Activated naive CD8-positive, alpha-beta T cell treated with anti-CD3 and anti-CD28 coated beads, Interleukin-2, amount 50 U/mL, for 16 hours (primary cell): Measurements from ENCODE around the gene GNL1.

Source experiments
- DNase-seq: peaks from one replicate; pipeline ENCODE4 v3.0.0-alpha.2; 2020; ENCODE audit warnings: low read depth, low spot score

GNL1 gene, protein sequence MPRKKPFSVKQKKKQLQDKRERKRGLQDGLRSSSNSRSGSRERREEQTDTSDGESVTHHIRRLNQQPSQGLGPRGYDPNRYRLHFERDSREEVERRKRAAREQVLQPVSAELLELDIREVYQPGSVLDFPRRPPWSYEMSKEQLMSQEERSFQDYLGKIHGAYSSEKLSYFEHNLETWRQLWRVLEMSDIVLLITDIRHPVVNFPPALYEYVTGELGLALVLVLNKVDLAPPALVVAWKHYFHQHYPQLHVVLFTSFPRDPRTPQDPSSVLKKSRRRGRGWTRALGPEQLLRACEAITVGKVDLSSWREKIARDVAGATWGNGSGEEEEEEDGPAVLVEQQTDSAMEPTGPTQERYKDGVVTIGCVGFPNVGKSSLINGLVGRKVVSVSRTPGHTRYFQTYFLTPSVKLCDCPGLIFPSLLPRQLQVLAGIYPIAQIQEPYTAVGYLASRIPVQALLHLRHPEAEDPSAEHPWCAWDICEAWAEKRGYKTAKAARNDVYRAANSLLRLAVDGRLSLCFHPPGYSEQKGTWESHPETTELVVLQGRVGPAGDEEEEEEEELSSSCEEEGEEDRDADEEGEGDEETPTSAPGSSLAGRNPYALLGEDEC

DNA sequence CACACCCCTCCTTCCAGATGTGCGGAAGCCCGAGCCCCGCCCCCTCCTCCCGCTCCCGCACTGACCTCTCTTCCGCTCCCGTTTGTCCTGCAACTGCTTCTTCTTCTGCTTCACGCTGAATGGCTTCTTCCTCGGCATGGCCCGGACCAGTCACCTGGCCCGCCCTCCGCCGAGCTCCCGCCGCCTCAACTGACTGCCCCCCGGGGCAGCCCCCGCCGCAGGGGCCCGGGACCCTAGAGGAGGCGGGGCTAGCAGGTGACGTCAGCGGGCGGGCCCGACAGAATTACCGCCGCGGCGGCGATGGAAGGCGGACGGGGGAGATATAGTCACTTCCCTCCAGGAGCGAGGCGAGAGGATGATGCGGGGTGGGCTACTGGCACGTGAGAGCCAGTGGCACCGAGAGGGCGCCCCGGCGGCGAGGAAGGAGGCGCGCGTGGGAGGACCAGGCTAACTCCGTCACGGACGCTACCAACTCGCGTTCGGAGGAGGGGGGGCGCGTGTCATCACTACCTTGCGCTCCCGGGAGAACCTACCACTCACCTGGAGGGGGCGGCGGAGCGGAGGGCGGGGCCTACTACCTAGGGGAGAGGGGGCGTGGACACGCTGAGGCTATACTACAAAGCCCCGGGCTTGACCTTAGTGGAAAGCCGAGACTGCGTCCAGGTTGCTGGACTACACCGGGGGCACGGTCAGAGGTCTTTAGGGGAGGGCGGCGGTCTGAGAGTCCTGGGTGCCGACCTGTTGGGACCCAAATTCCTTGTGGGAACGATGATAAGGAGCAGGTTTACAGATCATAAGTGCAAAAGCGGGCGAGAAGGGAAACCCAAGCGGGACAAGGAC, at the start of gene GNL1:
TSS of gene GNL1 (minus strand) at position 424 of the 840 bp plus-strand sequence. CDS start at position 138, 286 bp downstream.
- DNase-seq = peak; percentile 98

DNA sequence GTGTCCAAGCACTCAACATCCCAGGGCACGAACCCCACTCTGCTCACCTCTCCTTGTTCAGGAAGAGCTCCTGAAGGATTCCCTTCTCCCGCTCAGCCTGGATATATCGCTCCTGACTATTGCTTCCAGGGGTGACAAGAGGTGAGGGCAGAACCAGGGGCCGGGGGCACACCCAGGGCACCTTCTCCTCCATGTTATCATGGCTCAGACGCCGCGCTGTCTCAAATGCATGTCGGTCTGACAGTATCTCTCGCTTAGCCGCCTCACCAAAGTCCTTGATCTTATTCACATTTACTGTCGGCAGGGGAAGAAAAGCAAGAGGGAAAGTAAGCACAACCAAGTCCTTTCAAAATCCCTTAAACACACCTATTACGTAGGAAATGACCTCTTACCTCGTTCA, 47.7 kb upstream of the GNL1 start:
- DNase-seq = no peak

DNA sequence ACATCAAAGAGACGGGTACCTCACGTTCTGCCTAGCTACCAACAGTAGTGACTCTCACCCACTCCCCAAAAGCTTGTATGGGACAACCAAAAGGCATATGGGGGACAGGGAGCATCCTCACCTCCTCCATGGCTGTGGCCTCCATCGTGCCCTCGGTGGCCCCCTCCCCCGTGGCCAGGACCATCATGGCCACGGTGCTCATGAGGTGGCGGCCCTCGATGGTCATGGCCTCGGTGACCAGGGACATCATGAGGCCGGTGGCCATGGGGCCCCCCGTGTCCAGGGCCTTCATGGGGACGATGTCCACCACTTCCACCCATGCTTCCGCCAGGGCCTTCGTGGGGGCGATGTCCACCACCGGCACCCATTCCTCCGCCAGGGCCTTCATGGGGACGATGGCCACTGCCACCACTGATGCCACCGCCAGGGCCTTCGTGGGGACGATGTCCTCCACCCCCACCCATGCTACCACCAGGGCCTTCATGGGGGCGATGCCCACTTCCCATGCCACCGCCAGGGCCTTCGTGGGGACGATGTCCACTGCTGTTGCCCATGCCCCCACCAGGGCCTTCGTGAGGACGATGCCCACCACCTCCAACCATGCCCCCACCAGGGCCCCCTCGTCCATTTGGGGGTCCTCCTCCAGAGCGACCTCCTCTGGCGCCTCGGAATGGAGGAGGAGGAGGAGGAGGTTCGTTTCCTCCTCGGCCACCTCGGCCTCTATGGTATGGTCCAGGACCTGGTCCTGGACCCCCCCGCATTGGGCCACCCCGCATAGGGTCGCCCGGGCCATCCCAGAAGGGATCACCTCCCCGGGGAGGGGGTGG, 45.7 kb upstream of the GNL1 start:
- no peak for DNase-seq

DNA sequence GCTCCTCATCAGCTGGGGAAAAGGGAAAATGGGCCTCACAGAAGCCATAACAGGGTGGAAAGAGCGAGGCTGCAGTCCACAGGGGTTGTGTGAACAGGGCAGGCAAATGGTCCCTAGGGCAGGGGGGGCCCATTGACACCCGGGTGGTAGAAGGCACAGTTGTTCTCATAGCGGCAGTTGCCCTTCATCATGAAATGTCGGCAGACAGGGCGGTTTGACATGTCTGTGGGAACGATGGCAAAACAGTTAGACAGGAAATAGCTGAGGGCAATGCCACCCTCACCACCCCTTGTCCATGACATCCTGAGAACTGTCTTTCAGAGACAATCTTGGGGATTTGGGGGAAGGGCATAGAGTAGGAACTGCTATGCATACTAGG, 45.1 kb upstream of the GNL1 start:
- DNase-seq = no peak

DNA sequence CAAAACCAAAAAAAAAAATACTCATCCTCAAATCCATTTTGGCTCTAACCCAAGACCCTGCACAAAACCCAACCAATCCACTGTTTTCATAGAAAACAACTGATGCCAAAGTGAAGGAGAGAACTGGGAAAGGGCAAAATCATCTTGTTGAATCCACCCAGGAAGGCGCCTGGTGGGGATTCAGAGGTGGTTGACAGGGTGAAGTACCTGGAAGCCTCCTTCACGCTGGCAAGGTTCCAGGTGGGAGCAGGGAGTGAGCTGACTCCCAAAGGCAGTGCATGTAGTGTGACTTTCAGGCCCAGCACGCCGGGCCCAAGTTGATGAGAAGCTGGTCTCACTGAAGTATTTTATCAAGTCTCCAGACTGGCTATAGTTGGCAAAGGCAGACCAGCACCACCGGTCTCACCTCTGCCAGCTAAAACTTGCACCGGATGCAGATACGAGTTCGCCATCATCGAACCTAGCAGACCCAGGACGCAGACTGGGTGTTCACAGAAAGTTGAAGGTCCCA, 44.2 kb upstream of the GNL1 start:
- DNase-seq = no peak

DNA sequence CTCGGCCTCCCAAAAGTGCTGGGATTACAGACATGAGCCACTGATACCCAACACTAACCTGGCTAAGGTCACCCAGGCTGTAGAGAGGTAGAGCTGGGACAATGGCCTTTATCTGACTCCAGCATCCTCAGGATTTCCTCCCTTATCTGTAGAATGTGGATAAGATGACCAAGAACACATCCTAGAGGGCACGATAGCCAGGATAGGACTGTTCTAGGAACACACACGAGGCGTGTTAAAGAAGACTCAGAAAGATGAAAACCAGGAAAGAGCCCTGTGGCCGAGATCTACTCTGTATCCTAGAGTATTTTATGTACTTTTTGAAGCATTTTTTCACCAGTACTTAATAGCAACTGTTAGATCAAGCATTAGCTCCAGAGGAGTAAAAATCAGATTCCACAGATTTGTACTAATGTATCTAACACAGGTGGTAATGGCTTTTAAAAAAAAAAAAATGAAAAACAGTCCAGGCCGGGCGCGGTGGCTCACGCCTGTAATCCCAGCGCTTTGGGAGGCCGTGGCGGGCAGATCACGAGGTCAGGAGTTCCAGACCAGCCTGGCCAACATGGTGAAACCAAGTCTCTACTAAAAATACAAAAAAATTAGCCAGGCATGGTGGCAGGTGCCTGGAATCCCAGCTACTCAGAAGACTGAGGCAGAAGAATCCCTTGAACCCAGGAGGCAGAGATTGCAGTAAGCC, 43.5 kb upstream of the GNL1 start:
- no peak for DNase-seq

DNA sequence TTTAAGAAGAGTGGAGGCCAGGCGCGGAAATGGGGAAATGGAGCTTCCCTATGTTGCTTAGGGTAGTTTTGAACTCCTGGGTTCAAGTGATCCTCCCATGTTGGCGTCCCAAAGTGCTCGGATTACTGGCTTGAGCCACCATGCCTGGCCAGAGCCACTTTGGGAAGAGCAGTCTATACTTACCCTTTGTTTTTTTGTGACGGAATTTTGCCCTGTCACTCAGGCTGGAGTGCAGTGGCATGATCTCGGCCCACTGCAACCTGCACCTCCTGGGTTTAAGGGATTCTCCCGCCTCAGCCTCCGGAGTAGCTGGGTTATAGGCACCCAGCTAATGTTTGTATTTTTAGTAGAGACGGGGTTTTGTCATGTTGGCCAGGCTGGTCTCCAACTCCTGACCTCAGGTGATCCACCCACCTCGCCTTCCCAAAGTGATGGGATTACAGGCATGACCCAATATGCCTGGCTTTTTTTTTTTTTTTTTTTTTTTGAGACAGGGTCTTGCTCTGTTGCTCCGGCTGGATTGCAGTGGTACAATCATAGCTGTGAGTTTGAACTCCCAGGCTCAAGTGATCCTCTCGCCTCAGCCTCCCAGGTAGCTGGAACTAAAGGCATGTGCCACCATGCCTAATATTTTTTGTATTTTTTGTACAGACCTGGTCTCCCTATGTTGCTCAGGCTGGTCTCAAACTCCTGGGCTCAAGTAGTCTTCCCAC, 42.8 kb upstream of the GNL1 start:
- no peak for DNase-seq

DNA sequence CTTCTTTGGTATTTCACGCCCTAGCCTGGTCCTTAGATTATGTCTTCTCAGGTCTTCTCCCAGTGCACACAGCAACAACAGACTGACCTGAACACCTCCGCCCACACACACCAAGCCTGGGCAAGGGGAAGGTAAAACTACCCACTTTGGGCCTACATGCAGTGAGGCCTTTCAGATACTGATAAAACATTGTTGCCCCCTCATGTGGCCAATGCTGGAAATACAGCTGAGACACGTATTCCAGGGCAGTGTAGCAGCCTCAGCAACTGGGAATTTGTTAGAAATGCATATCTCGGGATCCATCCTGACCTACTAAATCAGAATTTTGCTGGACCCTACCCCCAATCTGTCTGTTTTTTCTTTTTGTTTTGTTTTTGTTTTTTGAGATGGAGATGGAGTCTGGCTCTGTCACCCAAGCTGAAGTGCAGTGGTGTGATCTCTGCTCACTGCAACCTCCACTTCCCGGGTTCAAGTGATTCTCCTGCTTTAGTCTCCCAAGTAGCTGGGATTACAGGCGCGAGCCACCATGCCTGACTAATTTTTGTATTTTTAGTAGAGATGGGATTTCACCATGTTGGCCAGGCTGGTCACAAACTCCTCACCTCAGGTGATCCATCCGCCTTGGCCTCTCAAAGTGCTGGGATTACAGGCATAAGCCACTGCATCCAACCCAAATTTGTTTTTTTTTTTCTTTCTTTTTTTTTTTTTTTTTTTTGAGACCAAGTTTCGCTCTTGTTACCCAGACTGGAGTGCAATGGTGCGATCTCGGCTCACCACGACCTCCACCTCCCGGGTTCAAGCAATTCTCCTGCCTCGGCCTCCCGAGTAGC, 41.2 kb upstream of the GNL1 start:
- DNase-seq = peak; percentile 62

DNA sequence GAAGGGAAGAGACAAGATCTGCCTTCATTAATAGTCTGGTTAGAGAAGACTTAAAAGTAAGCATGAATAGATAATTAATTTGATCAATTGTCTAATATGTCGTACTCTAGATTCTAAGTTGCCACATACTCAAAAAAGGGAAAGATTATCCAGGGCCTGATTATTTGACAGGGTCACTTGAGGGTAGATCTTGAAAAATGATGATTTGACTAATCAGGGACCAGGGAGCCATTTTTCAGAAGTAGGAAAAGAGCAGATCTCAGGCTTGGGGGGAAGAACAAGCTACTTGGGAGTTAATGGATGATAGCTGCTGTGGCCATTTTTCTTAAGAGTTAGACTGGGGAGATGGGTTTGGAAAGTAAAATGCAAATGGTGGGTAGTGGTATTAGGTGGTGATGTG, 36.0 kb upstream of the GNL1 start:
- DNase-seq = no peak

DNA sequence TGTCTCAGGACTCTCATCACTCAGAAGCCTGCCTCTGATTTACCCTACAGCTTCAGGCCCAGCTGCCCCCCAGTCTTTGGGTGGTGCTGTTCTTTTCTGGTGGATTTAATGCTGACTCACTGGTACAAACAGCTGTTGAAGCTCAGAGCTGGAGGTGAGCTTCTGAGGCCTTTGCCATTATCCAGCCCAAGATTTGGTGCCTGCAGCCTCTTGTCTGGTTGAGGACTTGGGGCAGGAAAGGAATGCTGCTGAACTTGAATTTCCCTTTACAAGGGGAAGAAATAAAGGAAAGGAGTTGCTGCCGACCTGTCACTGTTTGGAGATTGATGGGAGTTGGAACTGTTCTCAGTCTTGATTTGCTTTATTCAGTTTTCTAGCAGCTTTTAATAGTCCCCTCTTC, 34.7 kb upstream of the GNL1 start:
- no peak for DNase-seq

DNA sequence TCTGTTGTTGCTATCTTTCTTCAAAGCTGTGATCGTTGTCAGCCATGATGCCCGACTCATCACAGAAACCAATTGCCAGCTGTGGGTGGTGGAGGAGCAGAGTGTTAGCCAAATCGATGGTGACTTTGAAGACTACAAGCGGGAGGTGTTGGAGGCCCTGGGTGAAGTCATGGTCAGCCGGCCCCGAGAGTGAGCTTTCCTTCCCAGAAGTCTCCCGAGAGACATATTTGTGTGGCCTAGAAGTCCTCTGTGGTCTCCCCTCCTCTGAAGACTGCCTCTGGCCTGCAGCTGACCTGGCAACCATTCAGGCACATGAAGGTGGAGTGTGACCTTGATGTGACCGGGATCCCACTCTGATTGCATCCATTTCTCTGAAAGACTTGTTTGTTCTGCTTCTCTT, 34.2 kb upstream of the GNL1 start:
- no peak for DNase-seq

DNA sequence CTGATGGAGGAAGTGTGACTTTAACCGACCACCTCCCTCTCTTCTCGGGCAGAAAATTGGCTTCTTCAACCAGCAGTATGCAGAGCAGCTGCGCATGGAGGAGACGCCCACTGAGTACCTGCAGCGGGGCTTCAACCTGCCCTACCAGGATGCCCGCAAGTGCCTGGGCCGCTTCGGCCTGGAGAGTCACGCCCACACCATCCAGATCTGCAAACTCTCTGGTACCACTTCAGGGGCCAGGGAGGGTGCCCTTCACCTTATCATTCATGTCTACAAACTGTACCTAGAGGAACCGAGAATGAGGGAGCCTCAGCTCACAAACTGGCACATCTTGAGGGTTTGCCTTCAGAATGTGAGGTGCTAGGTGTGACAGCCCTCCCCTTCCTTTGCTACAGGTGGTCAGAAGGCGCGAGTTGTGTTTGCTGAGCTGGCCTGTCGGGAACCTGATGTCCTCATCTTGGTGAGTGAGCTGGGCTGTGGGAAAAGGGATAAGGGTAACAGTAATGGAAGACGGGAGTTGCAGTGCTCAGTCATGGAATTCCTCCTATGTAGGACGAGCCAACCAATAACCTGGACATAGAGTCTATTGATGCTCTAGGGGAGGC, 33.6 kb upstream of the GNL1 start:
- no peak for DNase-seq

DNA sequence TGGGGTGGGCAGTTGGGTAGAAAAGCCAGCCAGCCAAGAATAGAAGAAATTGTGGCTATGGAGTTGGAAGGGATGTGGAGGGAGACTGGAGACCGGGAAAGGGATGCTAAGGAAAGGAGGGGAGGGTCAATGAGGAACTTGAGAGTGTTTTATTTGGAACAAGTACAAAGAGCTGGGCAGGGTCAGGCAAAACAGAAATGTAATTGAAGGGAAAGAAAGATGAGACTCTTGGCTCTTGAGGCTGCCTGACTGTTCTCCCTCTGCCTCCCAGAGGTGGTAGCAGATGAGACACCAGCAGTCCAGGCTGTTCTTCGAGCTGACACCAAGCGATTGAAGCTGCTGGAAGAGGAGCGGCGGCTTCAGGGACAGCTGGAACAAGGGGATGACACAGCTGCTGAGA, 27.6 kb upstream of the GNL1 start:
- no peak for DNase-seq

DNA sequence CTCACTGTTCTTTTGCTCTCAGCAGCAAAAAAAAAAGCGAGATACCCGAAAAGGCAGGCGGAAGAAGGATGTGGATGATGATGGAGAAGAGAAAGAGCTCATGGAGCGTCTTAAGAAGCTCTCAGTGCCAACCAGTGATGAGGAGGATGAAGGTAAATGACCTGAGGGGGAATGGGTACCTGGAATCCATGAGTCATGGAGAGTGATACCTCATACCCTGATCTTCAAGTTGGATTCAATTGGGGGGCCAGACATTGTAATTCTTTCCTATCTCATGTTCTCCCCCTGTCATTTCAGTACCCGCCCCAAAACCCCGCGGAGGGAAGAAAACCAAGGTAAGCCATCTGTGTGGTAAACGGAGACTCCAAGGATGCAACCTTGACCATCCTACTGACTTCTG, 21.8 kb upstream of the GNL1 start:
- DNase-seq = no peak

DNA sequence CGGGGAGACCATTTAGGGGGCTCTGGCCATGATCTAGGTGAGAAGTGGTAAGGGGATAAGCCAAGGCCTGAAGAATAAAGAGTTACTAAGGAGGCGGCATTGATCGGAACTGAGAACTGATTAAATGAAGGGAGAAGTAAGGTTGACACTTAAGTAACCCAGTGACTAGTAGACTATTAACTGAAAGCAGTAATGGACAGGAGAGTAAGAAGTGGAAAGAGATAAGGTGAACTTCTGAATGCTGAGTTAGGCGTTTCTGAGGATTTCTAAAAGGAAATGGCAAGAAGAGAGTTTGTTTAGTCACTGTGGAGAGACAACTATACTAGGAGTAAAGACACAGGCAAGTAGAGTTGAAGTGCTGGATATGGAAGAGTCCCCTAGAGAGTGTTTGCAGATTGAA, 16.8 kb upstream of the GNL1 start:
- no peak for DNase-seq

DNA sequence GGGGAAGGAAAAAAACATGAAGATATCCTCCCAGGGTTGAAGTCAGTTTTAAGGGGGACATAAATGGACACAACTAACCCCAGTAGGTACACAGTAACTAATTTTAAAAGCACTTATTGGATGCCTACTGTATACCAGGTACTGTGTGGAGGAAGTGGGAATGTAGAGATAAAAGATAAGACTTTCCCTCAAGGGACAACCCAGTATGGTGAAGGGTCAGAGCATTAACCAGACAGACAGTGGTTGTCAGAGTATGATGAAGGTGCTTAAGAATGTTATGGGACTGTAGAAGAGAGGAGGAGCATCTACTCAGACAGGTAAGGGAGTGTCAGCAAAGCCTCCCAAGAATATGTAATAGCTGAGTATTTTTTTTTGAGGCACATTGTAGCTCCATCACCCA, 15.9 kb upstream of the GNL1 start:
- DNase-seq = no peak

DNA sequence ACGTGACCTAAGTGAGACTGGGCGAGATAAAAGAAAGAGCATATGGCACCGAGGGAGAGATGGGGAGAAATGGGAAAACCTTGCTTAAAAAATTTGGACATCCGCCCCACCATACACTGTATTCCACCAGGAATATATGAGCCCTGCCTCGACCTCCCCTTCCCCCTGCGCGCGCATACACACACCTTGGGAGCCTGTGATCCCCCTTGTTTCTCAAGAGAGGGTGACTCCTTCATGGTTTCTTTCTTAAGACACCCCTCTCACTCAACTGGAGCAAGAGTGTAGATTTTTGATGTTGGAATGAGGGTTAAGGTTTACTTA, 15.4 kb upstream of the GNL1 start:
- no peak for DNase-seq

DNA sequence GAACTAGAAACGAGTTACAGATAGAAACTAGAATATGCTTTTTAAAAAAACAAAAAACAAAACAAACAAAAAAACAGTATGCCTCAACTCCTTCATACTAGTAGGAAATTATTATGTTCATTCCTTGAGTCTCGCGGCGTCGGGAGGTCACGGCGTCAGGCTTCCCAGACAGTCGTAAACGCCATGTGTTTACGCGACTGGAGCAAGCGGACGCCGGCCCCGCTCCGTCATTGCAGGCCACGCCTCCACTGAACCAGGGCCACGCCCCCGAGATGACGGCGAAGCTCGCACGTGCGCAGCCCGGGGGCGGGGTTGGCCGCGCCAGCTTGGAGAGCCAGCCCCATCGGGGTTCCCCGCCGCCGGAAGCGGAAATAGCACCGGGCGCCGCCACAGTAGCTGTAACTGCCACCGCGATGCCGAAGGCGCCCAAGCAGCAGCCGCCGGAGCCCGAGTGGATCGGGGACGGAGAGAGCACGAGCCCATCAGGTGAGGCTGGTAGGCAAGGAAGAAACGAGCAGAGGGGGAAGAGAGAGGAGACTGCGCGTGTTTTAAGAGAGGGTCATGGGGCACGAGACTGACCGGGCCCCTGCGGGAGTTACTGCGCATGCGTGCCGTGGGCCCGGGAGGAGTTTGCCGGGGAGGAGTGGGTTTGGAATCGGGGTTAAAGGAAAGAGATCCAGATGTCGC, 14.9 kb upstream of the GNL1 start, which contains the start of gene ABCF1:
TSS of gene ABCF1 (plus strand) at position 368 of the 687 bp plus-strand sequence. CDS start at position 414, 46 bp downstream.
- peak; percentile 99 for DNase-seq
